Stimulated activated CD8-positive, alpha-beta memory T cell treated with anti-CD3 and anti-CD28 coated beads, Interleukin-15, amount 100 ng/mL, for 1 hour (primary cell): ENCODE results near the gene FRMD5.

Experiments
- DNase-seq: peaks from one replicate; pipeline ENCODE4 v3.0.0-alpha.2; 2020; ENCODE audit warnings: low read depth

FRMD5 gene

GRCh38 chr15:44160796-44161195, 34.3 kb downstream of the FRMD5 start:
- DNase-seq, result no peak

GRCh38 chr15:44159492-44159891, 35.6 kb downstream of the FRMD5 start:
- no peak for DNase-seq

GRCh38 chr15:44158111-44158510, 37.0 kb downstream of the FRMD5 start:
- DNase-seq, result no peak

GRCh38 chr15:44157679-44158078, 37.4 kb downstream of the FRMD5 start:
- DNase-seq, result no peak

- no peak for DNase-seq
Observed at GRCh38 chr15:44153352-44153751, 41.7 kb downstream of the FRMD5 start.

GRCh38 chr15:44149224-44149623, 45.8 kb downstream of the FRMD5 start:
- no peak for DNase-seq

- no peak for DNase-seq
Observed at GRCh38 chr15:44148580-44148979, 46.5 kb downstream of the FRMD5 start.

GRCh38 chr15:44147636-44148035, 47.4 kb downstream of the FRMD5 start:
- no peak for DNase-seq

- DNase-seq, result no peak
Observed at GRCh38 chr15:44145495-44145894, 49.6 kb downstream of the FRMD5 start.

GRCh38 chr15:44144992-44145391, 50.1 kb downstream of the FRMD5 start:
- no peak for DNase-seq

GRCh38 chr15:44144184-44144583, 50.9 kb downstream of the FRMD5 start:
- DNase-seq, result no peak

GRCh38 chr15:44137750-44138149, 57.3 kb downstream of the FRMD5 start:
- no peak for DNase-seq

GRCh38 chr15:44136991-44137477, 58.0 kb downstream of the FRMD5 start:
- no peak for DNase-seq

GRCh38 chr15:44132057-44132456, 63.0 kb downstream of the FRMD5 start:
- DNase-seq, result no peak

- no peak for DNase-seq
Observed at GRCh38 chr15:44130778-44131177, 64.3 kb downstream of the FRMD5 start.

GRCh38 chr15:44129911-44130310, 65.2 kb downstream of the FRMD5 start:
- no peak for DNase-seq

- DNase-seq, result no peak
Observed at GRCh38 chr15:44128443-44128842, 66.6 kb downstream of the FRMD5 start.

- no peak for DNase-seq
Observed at GRCh38 chr15:44125879-44126278, 69.2 kb downstream of the FRMD5 start.

- no peak for DNase-seq
Observed at GRCh38 chr15:44102675-44103254, 92.3 kb downstream of the FRMD5 start.

- no peak for DNase-seq
Observed at GRCh38 chr15:44101944-44102343, 93.1 kb downstream of the FRMD5 start.

- DNase-seq, result no peak
Observed at GRCh38 chr15:44101286-44101685, 93.8 kb downstream of the FRMD5 start.

- no peak for DNase-seq
Observed at GRCh38 chr15:44099671-44100070, 95.4 kb downstream of the FRMD5 start.

- no peak for DNase-seq
Observed at GRCh38 chr15:44097552-44097951, 97.5 kb downstream of the FRMD5 start.

- no peak for DNase-seq
Observed at GRCh38 chr15:44096596-44096995, 98.5 kb downstream of the FRMD5 start.

GRCh38 chr15:44094781-44095180, 100.3 kb downstream of the FRMD5 start:
- DNase-seq, result no peak
